Smooth muscle cell (in vitro differentiated cells): ENCODE data around the gene KCNJ13. TPM values are rescaled to one million over a fixed set of nuclear protein-coding genes. Genes with fewer than 3 reads are reported as not detected.

Source experiments
- DNase-seq: peaks from one replicate; lab custom pipeline; 2025; ENCODE audit not compliant: unreplicated experiment; lab: John Stamatoyannopoulos, UW
- H2AFZ ChIP-seq: fragments of 200-600 bp; sonication (generic); 2 replicates; pipeline ENCODE4 v1.6.0; 2016; ENCODE audit warnings: antibody characterized with exemption, low read depth, mild to moderate bottlenecking
- H3F3A ChIP-seq: fragments of 200-600 bp; sonication (generic); 2 replicates; pipeline ENCODE4 v1.6.0; 2017; ENCODE audit warnings: antibody characterized with exemption, low read depth
- H3K27ac ChIP-seq: fragments of 200-600 bp; sonication (generic); 2 replicates; pipeline ENCODE4 v1.5.1; 2016; ENCODE audit warnings: low read depth, mild to moderate bottlenecking
- H3K27me3 ChIP-seq: fragments of 200-600 bp; sonication (generic); 2 replicates; pipeline ENCODE4 v1.6.1; 2016; ENCODE audit warnings: low read depth, mild to moderate bottlenecking
- H3K36me3 ChIP-seq: fragments of 200-600 bp; sonication (generic); 2 replicates; pipeline ENCODE4 v1.5.1; 2016; ENCODE audit warnings: low read depth
- H3K4me1 ChIP-seq: fragments of 200-600 bp; sonication (generic); 2 replicates; pipeline ENCODE4 v1.5.1; 2016; ENCODE audit warnings: low read depth
- H3K4me2 ChIP-seq: fragments of 200-600 bp; sonication (generic); 2 replicates; pipeline ENCODE4 v1.6.0; 2016; ENCODE audit warnings: mild to moderate bottlenecking
- H3K4me3 ChIP-seq: fragments of 200-600 bp; sonication (generic); 2 replicates; pipeline ENCODE4 v1.5.1; 2016; ENCODE audit warnings: mild to moderate bottlenecking
- H3K79me2 ChIP-seq: fragments of 200-600 bp; sonication (generic); 2 replicates; pipeline ENCODE4 v1.6.0; 2016; ENCODE audit warnings: low read depth, mild to moderate bottlenecking
- H3K9ac ChIP-seq: fragments of 200-600 bp; sonication (generic); 2 replicates; pipeline ENCODE4 v1.6.0; 2016; ENCODE audit warnings: low read depth
- H3K9me3 ChIP-seq: fragments of 200-600 bp; sonication (generic); replicated peaks from 2 replicates; pipeline ENCODE4 v1.5.1; 2016; ENCODE audit warnings: low read depth
- H4K20me1 ChIP-seq: fragments of 200-600 bp; sonication (generic); 2 replicates; pipeline ENCODE4 v1.6.0; 2016; ENCODE audit warnings: low read depth
- WGBS: methylation state at CpG from one replicate; pipeline ENCODE4 v1.1.7; 2016; ENCODE audit warnings: low lambda C conversion rate; 5-methylcytosine and 5-hydroxymethylcytosine counted together
- polyA plus RNA-seq: library from polyadenylated mRNA; unstranded; fragments of >200 nt; fragmentation: Nextera tagmentation; extraction: Ambion mirVana; gene quantifications from 2 replicates; pipeline ENCODE4 v1.2.1, GENCODE V29; 2016
- total RNA-seq: library from RNA; depleted of rRNA; stranded (reverse); fragments of >200 nt; gene quantifications from 2 replicates; pipeline ENCODE4 v1.2.3, GENCODE V29; 2014
- TF ChIP-seq, protein P1 (sequence below): fragments of 200-600 bp; sonication (generic); IDR thresholded peaks from 2 replicates; pipeline ENCODE4 v1.5.1; 2017; ENCODE audit warnings: borderline replicate concordance, mild to moderate bottlenecking, antibody characterized with exemption; ENCODE audit not compliant: insufficient read depth, poor library complexity, severe bottlenecking

KCNJ13 gene
- total and polyA plus RNA-seq, 2 experiments from 2014 or later: not detected

DNA sequence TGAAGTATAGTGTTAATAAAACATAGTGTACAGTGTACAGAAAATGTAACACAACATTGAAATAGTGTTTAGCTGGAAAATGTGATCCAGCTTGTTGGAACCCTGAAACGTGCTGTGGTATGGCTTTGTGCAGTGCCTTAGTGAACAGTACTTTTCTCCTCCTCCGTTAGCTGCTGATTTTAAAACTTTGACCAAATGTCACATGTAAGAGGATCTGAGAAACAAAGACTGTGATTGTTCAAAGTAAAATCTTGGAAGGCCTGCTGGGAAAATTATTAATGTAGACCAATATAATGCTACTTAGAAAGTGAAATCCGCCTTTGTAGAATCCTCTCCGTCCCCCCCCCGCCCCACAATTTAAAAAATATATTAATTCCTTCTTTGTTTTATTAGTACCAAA is 911 bp upstream of the KCNJ13 start:
- WGBS: 90% methylated on average over 5 of the region's 5 CpGs
- Histone ChIP-seq H3K36me3 (no peaks in the 10 kb centered on the region), H3K27me3 (no peaks in the 10 kb centered on the region), H3K4me1 (peaks cover 15% of the 10 kb centered on the region), H4K20me1 (peaks cover 7% of the 10 kb centered on the region), H3K27ac (no peak overlapping the region), H3K9ac (no peak overlapping the region), H3K9me3 (no peaks in the 10 kb centered on the region), H2AFZ (no peak overlapping the region), H3K79me2 (no peaks in the 10 kb centered on the region), H3K4me2 (no peak overlapping the region), H3F3A (peaks cover 2% of the 10 kb centered on the region), H3K4me3 (no peak overlapping the region)
- TF ChIP-seq, protein P1, sequence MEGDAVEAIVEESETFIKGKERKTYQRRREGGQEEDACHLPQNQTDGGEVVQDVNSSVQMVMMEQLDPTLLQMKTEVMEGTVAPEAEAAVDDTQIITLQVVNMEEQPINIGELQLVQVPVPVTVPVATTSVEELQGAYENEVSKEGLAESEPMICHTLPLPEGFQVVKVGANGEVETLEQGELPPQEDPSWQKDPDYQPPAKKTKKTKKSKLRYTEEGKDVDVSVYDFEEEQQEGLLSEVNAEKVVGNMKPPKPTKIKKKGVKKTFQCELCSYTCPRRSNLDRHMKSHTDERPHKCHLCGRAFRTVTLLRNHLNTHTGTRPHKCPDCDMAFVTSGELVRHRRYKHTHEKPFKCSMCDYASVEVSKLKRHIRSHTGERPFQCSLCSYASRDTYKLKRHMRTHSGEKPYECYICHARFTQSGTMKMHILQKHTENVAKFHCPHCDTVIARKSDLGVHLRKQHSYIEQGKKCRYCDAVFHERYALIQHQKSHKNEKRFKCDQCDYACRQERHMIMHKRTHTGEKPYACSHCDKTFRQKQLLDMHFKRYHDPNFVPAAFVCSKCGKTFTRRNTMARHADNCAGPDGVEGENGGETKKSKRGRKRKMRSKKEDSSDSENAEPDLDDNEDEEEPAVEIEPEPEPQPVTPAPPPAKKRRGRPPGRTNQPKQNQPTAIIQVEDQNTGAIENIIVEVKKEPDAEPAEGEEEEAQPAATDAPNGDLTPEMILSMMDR: no peak
- no peak for DNase-seq

DNA sequence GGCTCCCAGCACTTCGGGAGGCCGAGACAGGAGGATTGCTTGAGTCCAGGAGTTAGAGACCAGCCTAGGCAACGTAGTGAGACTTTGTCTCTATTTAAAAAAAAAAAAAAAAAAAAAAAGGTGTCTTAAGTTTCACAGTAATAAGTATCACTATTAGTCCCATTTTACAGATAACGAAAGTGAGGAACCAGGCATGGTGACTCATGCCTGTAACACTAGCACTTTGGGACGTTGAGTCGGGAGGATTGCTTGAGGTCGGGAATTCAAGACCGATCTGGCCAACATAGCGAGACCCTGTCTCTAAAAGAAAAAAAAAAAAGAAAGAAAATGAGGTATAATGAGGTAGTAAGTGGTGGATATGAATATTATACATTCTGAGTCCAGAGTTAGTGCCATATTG is 2.5 kb downstream of the KCNJ13 start:
- no peak overlapping the region for H3K4me2 ChIP-seq
- H3K27me3 ChIP-seq: no peaks in the 10 kb centered on the region
- WGBS: 98% methylated on average over 9 of the region's 9 CpGs
- TF ChIP-seq, protein P1: no peak
- H3K79me2 ChIP-seq: no peaks in the 10 kb centered on the region
- H2AFZ ChIP-seq: no peak overlapping the region
- H3K27ac ChIP-seq: no peak overlapping the region
- H3K36me3 ChIP-seq: no peaks in the 10 kb centered on the region
- peaks cover 15% of the 10 kb centered on the region for H3K4me1 ChIP-seq
- H3F3A ChIP-seq: no peaks in the 10 kb centered on the region
- no peak for DNase-seq
- H3K9me3 ChIP-seq: no peaks in the 10 kb centered on the region
- H3K4me3 ChIP-seq: no peak overlapping the region
- H3K9ac ChIP-seq: no peak overlapping the region
- peaks cover 7% of the 10 kb centered on the region for H4K20me1 ChIP-seq

GRCh38 chr2:232772531-232772930 is 3.8 kb downstream of the KCNJ13 start:
- no peak overlapping the region for H3K4me3 ChIP-seq
- no peak overlapping the region for H3K27ac ChIP-seq
- H3K9me3 ChIP-seq: no peaks in the 10 kb centered on the region
- peaks cover 7% of the 10 kb centered on the region for H4K20me1 ChIP-seq
- no peaks in the 10 kb centered on the region for H3K36me3 ChIP-seq
- no peaks in the 10 kb centered on the region for H3F3A ChIP-seq
- H3K27me3 ChIP-seq: no peaks in the 10 kb centered on the region
- no peak overlapping the region for H2AFZ ChIP-seq
- no peak overlapping the region for H3K9ac ChIP-seq
- TF ChIP-seq, protein P1: no peak
- no peaks in the 10 kb centered on the region for H3K79me2 ChIP-seq
- no peak for DNase-seq
- peaks cover 13% of the 10 kb centered on the region for H3K4me1 ChIP-seq
- H3K4me2 ChIP-seq: no peak overlapping the region
- 90% methylated on average over 2 of the region's 2 CpGs for WGBS

GRCh38 chr2:232771870-232772269 is 4.5 kb downstream of the KCNJ13 start:
- no peaks in the 10 kb centered on the region for H3K27me3 ChIP-seq
- WGBS: 94% methylated on average over 1 of the region's 1 CpG
- H3F3A ChIP-seq: no peaks in the 10 kb centered on the region
- DNase-seq: no peak
- no peak overlapping the region for H3K4me2 ChIP-seq
- no peak overlapping the region for H3K4me3 ChIP-seq
- no peak overlapping the region for H3K27ac ChIP-seq
- H3K36me3 ChIP-seq: no peaks in the 10 kb centered on the region
- H3K9me3 ChIP-seq: no peaks in the 10 kb centered on the region
- TF ChIP-seq, protein P1: no peak
- H3K9ac ChIP-seq: no peak overlapping the region
- H4K20me1 ChIP-seq: peaks cover 7% of the 10 kb centered on the region
- no peak overlapping the region for H2AFZ ChIP-seq
- H3K79me2 ChIP-seq: no peaks in the 10 kb centered on the region
- H3K4me1 ChIP-seq: peaks cover 7% of the 10 kb centered on the region
